EH (cell line): Measurements from ENCODE around the gene TMEM131.
"Not testable (repeated sequence)": the region's sequence is repeated elsewhere in the genome, so short reads cannot be mapped to it uniquely, and the experiment has no call there.

Source experiments
- DNase-seq: peaks from one replicate; pipeline ENCODE4 v3.0.0-alpha.2; 2015; ENCODE audit warnings: low read depth

TMEM131 gene

GRCh38 chr2:97863829-97864228, 131.9 kb downstream of the TMEM131 start:
- DNase-seq, result no peak

- DNase-seq, result no peak
These were observed 134.6 kb downstream of the TMEM131 start for GRCh38 chr2:97861177-97861576.

GRCh38 chr2:97858442-97858841, 137.3 kb downstream of the TMEM131 start:
- DNase-seq, result no peak

- DNase-seq, result no peak
These were observed 138.2 kb downstream of the TMEM131 start for GRCh38 chr2:97857553-97857952.

GRCh38 chr2:97853057-97853456, 142.7 kb downstream of the TMEM131 start:
- DNase-seq, result peak; percentile 31

GRCh38 chr2:97851172-97851571, 144.6 kb downstream of the TMEM131 start:
- no peak for DNase-seq

- peak; percentile 15 for DNase-seq
These were observed 145.7 kb downstream of the TMEM131 start for GRCh38 chr2:97849881-97850528.

GRCh38 chr2:97848306-97848705, 147.4 kb downstream of the TMEM131 start:
- no peak for DNase-seq

- not testable (repeated sequence) for DNase-seq
These were observed 149.0 kb downstream of the TMEM131 start for GRCh38 chr2:97846716-97847115.

- DNase-seq, result no peak
These were observed 149.9 kb downstream of the TMEM131 start for GRCh38 chr2:97845818-97846217.

GRCh38 chr2:97845133-97845532, 150.6 kb downstream of the TMEM131 start:
- DNase-seq, result no peak

- DNase-seq, result no peak
These were observed 151.4 kb downstream of the TMEM131 start for GRCh38 chr2:97844311-97844859.

GRCh38 chr2:97840198-97840597, 155.6 kb downstream of the TMEM131 start:
- DNase-seq, result no peak

- DNase-seq, result no peak
These were observed 161.1 kb downstream of the TMEM131 start for GRCh38 chr2:97834610-97835009.

- DNase-seq, result no peak
These were observed 164.6 kb downstream of the TMEM131 start for GRCh38 chr2:97831121-97831520.

- not testable (repeated sequence) for DNase-seq
These were observed 166.5 kb downstream of the TMEM131 start for GRCh38 chr2:97829255-97829654.

- DNase-seq, result not testable (repeated sequence)
These were observed 168.7 kb downstream of the TMEM131 start for GRCh38 chr2:97827013-97827412.

GRCh38 chr2:97826266-97826847, 169.4 kb downstream of the TMEM131 start:
- DNase-seq, result not testable (repeated sequence)

GRCh38 chr2:97824011-97824410, 171.7 kb downstream of the TMEM131 start:
- DNase-seq, result not testable (repeated sequence)

- DNase-seq, result not testable (repeated sequence)
These were observed 173.9 kb downstream of the TMEM131 start for GRCh38 chr2:97821862-97822261.

- no peak for DNase-seq
These were observed 176.0 kb downstream of the TMEM131 start for GRCh38 chr2:97819754-97820153.

- no peak for DNase-seq
These were observed 179.3 kb downstream of the TMEM131 start for GRCh38 chr2:97816411-97816810.

GRCh38 chr2:97812931-97813330, 182.8 kb downstream of the TMEM131 start:
- DNase-seq, result no peak

GRCh38 chr2:97808816-97809215, 186.9 kb downstream of the TMEM131 start:
- no peak for DNase-seq
